GM21528 (cell line): Measurements from ENCODE around the gene IDNK.

Source experiments
- ATAC-seq: cut with Tn5 transposase; IDR thresholded peaks from one replicate; pipeline ENCODE4 v1.9.1; 2021; ENCODE audit warnings: mild to moderate bottlenecking, moderate library complexity; ENCODE audit not compliant: unreplicated experiment, low FRiP score

Gene IDNK

GRCh38 chr9:83633255-83633654, 10.3 kb downstream of the IDNK start:
- ATAC-seq: no peak

GRCh38 chr9:83633676-83634075, 10.7 kb downstream of the IDNK start:
- ATAC-seq: no peak

GRCh38 chr9:83636813-83637212, 13.9 kb downstream of the IDNK start:
- ATAC-seq: no peak

GRCh38 chr9:83637389-83637788, 14.4 kb downstream of the IDNK start:
- no peak for ATAC-seq

- ATAC-seq: no peak
Observed at GRCh38 chr9:83639266-83639665, 16.3 kb downstream of the IDNK start.

- no peak for ATAC-seq
Observed at GRCh38 chr9:83642793-83643192, 19.9 kb downstream of the IDNK start.

GRCh38 chr9:83646500-83647239, 23.7 kb downstream of the IDNK start:
- ATAC-seq: no peak

GRCh38 chr9:83649080-83649479, 26.1 kb downstream of the IDNK start:
- peak; percentile 69 for ATAC-seq

- no peak for ATAC-seq
Observed at GRCh38 chr9:83649515-83649914, 26.6 kb downstream of the IDNK start.

- ATAC-seq: no peak
Observed at GRCh38 chr9:83651558-83651957, 28.6 kb downstream of the IDNK start.

- no peak for ATAC-seq
Observed at GRCh38 chr9:83652433-83652832, 29.5 kb downstream of the IDNK start.

- no peak for ATAC-seq
Observed at GRCh38 chr9:83655433-83655832, 32.5 kb downstream of the IDNK start.

- ATAC-seq: no peak
Observed at GRCh38 chr9:83656032-83656680, 33.2 kb downstream of the IDNK start.

GRCh38 chr9:83656952-83657351, 34.0 kb downstream of the IDNK start:
- ATAC-seq: no peak

GRCh38 chr9:83662933-83663332, 40.0 kb downstream of the IDNK start:
- ATAC-seq: no peak

GRCh38 chr9:83665580-83666200, 42.7 kb downstream of the IDNK start:
- ATAC-seq: peak; percentile 89

GRCh38 chr9:83669067-83669466, 46.1 kb downstream of the IDNK start:
- ATAC-seq: no peak

- ATAC-seq: no peak
Observed at GRCh38 chr9:83670381-83670780, 47.4 kb downstream of the IDNK start.

- ATAC-seq: no peak
Observed at GRCh38 chr9:83671451-83671850, 48.5 kb downstream of the IDNK start.

- no peak for ATAC-seq
Observed at GRCh38 chr9:83675466-83675865, 52.5 kb downstream of the IDNK start.

- no peak for ATAC-seq
Observed at GRCh38 chr9:83677596-83677995, 54.7 kb downstream of the IDNK start.

GRCh38 chr9:83680233-83680632, 57.3 kb downstream of the IDNK start:
- ATAC-seq: no peak
